Daoy (cell line): ENCODE results near the gene ADGB. TPM values are rescaled to one million over a fixed set of nuclear protein-coding genes. Genes with fewer than 3 reads are reported as not detected.

Source experiments
- DNase-seq: peaks from one replicate; pipeline ENCODE4 v3.0.0-alpha.2; 2015; ENCODE audit warnings: low read depth
- total RNA-seq: library from RNA; depleted of rRNA; stranded (reverse); fragments of >200 nt; shearing (Covaris generic); gene quantifications from 2 replicates; pipeline ENCODE4 v1.2.3, GENCODE V29; 2014

The ADGB gene
- total RNA-seq, 1 experiment from 2014 or later: 1.4 TPM

DNA sequence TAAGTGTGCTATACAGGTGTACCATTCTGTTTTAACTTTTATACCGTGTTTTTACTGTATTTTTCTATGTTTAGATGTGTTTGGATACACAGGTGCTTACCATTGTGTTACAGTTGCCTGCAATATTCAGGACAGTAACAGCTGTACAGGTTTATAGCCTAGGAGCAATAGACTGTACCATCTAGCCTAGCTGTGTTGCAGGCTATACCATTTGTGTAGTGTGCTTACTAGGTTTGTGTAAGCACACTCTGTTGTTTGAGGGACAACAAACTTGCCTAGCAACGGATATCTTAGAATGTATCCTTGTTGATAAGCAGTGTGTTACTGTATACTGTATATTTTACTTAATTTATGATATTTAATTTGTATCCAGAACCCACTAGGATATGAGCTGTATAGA lies 35.2 kb downstream of the ADGB start:
- no peak for DNase-seq

DNA sequence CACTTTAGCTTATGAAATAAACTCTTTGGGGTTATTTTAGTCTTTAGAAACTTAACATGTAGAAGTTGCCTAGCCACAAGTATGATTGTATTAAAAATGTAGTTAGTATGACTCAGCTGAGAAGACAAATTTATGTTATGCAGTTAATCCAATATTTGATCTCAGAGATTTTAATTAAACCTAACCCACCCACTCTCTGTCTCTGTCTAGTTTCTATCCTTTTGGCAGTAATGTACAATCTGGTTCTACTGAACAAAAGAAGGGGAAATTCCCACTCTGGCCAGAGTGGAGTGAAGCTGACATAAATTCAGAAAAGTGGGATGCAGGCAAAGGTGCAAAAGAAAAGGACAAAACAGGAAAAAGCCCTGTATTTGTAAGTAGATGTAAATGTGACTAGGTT lies 36.4 kb downstream of the ADGB start:
- no peak for DNase-seq

DNA sequence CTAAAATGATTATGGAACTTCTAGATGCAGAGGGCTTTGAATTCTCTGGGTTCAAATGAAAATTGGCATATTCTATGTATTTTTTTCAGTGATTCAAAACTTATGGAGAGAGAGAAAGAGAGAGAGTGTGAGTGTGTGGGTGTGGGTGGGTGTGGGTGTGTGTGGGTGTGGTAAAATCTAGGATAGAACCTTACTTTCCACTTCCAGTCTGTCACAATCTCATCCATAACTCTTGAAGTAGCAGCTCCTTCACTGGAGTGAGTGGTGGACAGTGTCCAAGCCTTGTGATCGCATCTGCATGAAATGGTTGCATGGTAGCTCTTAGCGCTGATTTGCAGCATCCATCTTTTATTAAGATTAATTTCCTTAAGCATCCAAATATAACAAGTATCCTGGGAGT lies 37.7 kb downstream of the ADGB start:
- no peak for DNase-seq

DNA sequence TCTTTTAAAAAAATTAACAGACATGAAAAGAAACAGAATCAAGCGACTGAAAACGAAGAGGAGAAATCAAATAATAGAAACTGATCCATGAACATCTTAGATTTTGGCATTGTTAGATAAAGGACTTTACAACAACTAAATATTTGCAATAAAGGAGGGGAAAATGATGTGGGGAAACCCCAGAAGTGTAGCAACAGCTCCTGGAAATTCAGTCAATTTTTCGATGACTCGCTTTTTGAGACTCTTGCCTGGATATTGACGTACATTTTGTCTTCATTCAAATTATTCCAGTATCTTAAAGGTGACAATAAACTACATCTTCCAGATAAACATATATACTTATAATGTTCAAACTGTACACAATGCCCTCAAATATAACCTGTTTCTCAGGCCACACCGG lies 44.1 kb downstream of the ADGB start:
- DNase-seq: no peak

DNA sequence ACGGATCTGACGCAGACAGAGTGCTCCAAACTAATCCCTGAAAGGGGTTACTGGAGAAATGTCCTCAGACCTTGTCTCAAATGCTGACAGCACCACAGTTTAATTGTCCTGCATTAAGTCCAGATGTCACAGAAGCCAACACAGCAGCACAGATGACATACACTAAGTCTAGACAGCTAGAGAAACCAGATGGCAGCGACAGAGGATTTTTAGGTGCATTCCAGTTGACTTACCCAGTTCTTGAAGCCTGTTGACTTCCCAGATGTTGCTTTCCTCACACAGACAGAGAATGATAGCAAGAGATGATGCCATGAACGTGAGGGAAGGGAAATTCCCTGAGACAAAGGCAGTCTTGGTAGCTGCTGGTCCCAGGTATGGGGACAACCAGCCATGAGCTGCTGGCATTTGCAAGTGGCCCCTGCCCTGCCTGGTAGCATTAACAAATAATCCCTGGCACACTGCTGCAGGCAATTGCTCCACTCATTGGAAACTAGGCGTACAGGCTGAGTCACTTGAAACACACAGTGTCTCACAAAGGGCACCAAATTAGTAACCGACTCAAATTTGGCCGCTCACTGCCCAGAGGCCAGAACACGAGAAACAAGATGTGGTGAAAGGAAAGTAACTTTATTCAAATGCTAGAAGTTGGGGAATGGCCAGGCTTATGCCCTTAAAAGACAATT lies 52.2 kb downstream of the ADGB start:
- DNase-seq: peak; percentile 19

DNA sequence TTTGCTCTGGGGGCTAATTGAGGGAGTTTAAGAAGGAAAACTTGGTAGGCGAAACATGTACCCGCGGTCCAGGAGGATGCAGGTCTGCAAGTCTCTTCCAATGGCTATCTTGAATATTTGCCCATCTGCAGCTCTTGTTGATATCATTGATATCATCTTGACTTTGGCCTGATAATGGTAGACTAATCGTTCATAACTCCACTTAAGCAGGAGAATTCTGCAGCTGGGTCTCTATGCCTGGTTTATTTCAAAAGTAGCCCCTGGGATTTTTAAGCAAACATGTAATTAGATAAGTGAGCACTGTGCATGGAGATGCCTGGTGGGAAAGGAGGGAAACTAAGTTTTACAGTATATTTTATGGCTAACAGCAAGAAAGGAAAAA lies 52.7 kb downstream of the ADGB start:
- DNase-seq: no peak

DNA sequence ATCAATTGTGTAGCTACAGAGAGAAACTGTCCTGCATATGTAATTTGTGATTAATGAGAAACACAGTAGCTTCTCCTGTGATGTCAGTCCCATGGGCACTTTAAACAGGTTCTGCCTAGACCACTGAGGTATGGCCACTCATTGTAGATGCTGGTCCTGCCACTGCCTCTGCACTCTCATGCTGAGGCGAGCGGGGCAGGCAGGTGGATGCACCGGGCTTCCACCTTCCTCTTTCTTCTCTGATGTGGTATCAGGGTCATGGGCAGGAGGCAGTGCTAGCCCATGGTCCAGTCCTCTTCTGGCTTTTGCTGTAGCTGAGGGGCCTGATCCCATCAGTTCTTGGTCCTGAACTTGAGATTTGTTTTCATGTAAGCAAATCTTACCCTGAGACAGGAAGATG lies 58.7 kb downstream of the ADGB start:
- no peak for DNase-seq

DNA sequence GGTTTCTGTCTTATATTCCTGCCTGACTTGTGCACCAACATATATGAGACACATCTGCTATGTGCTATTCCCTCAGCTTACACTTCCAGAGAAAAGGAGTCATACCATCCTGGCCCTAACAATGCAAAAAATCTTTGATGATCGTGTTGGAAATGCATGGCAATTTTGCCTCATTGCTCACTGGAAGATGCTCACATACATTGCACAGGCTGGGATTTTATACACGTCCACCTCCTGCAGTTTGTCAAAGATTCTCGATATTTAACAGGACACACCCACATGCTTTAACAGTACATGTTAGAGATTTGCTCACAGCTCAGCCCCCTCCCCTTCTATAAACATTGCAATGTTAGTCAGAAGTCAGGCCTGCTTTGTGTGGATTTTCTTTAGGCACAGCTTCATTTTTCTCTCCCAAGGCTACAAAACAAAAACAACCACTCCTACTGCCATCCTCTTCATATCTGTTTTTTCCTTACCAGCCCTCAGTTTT lies 66.1 kb downstream of the ADGB start:
- DNase-seq: no peak

DNA sequence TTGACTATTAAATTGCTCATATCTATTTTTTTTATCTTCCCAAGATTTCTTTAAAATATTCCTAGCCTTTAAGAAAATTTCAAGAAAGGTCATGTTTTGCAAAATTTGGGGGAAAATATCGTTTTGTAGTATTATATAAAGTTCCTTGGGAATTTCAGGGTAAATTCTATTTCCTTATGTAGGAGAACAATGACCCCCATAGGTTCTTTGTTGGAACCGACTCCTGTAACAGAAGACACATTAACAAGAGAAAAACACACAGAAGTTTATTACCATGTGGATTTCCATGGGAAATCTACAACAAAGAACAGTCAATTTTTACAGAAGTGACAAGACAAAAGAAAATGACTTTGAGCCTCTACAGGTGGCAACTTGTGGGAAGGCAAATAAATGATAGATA lies 68.1 kb downstream of the ADGB start:
- DNase-seq: no peak

DNA sequence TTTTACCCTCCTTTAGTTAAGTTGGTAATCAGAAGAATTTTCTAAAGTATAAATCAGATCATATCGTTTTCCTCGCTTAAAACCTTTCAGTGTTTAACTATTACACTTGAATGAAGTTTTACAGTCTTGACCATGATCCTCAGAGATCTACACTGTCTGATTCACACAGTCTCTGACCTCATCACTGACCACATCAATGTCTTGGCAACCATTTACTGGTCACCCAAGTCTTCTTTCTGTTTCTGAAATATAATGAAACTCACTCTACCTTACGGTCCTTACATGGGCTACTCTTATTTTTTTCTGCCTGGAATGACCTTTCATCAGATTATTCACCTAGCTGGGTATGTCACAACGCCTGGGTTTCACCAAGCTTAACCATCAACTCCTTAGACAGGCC lies 71.4 kb downstream of the ADGB start:
- peak; percentile 17 for DNase-seq

DNA sequence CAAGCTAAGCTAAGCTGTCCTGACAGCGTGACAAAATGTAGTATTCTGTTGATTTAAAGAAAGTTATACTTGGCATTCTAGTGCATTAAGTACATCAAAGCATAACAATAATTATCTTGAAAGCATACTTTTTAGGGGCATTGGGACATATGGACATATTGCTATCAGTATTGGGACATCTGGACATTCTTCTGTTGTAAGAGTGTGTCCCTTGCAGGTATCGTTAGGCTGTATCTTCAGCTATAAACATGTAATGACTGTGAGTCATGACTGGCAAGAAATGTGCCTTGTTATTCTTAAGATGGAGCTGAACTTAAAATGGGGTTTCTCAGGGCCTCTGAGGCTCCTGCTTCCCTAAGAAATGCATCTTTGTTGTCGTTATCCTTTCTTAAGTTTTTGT lies 74.3 kb downstream of the ADGB start:
- DNase-seq: no peak

DNA sequence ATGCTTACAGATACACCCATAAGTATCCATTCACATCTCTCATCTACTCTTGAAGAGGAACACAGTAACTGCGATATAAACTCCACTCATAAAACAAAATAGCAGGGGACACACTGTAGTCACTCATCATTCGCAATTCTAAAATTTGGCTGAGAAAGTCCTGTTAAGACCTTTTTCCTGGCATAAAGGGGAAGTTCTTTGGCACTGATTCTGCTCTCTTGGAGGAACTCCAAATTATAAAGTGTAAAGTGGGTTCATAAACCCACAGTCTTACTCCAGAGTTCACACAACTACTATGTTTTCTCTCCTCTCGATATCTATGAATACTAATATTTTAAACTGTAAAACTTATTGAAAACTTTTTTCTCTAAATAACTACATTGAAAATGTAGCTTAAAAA lies 80.6 kb downstream of the ADGB start:
- no peak for DNase-seq

DNA sequence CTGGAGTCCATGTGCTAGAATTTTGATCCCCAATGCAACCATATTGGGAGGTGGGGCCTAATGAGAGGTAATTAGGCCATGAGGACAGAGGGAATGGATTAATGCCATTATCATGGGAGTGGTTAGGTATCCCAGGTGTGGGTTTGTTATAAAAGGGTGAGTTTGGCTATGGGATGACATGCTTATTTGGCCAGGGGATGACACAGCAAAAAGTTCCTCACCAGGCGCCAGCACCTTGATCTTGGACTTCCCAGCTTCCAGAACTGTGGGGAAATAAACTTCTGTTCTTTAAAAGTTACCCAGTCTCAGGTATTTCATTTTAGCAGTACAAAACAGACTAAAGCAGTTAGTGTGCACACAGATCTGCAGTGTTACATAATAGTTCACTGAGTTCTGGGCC lies 84.1 kb downstream of the ADGB start:
- DNase-seq: no peak

DNA sequence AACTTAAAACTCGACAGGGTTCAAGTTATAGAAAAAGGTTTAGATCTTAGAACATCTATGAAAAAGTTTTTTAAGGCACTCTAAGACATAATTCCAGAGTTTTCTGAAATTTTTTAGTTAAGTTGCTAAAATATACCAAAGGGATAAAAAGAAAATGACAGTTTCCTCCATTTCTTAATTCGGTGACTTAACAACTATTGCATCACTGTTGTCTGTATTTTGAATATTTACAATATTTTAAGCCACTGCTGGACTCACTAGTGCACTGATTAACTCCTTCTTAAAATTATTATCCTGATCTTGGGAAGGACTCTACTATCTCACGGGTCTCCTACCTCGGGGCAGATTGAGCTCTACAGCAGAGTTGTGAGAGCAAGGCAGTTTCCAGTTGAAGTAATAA lies 91.0 kb downstream of the ADGB start:
- DNase-seq: no peak

DNA sequence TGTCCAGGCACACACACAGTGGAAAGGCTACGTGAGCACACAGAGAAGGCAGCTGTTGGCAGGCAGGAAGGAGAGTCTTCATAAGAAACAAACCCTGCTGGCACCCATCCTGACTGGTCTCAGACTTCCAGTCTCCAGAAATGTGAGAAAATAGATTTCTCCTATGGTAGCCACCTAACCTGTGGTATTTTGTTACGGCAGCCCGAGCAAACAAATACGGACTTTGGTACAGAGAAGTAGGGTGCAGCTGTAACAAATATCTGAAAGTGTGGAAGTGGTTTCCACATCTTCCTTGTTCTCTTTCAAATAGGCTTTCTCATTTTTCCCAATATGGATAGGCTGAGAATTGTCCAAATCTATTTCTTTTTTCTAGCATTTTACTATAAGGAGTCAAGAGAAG lies 94.6 kb downstream of the ADGB start:
- DNase-seq: no peak

DNA sequence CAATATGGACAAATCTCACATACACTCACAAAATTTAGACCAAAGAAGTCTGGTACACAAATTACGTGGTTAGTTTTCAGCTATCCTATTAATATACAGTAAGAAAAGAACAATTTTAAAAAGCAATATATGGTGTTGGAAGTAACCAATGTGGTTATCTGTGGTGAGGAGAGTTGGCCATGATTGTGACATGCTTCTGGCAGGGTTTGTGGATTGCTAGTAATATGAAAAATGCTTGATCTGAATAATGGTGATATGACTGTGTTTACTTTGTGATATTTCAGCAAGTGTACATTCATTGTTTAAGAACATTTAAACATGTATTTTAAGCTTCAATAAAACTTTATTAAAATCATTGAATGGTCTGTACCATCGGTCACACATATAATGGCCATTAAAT lies 99.1 kb downstream of the ADGB start:
- no peak for DNase-seq

DNA sequence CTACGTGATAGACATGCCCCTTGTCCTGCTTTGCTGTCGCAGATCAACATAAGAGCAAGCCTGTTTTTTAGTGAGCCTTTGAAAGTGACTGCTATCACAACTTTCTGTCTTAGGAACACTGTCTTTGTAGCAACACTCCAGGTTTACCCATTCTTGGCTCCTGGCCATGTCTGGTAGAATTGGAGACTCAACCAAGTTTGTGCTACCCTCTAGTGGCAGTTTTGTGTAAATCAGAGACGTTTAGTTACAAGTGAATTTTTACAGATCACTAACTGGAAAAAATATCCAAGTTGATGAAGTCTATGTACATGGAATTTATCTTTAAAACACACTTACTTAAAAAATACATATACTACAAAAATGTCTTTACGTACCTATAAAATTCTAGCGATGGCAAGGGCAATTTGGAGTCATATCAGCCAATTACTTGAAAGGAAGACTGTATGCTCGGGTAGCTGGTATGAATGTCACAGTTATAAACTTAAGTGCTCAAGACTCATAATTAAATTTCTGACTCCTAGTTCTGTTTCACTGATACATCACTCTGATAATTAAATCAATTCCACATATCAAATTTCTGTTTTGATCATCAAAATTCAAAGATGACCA lies 101.4 kb downstream of the ADGB start:
- DNase-seq: peak; percentile 85

DNA sequence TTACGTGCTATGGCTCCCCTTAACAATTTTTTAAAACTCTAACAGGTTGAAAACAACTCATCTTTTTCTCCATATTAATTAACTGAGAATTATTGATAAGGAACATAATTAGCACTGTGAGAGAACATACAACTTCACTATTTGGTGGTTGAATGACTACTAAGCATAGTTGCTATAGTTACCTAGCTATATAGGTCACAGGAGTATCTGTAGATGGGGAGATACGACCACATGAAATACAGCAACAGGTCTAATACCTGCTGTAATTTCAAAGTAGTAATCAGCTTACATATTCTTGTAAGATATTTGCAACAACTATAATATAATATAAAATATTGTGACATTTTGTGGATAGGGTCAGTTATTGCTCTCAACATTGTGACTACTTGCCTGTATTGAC lies 102.9 kb downstream of the ADGB start:
- DNase-seq: no peak

DNA sequence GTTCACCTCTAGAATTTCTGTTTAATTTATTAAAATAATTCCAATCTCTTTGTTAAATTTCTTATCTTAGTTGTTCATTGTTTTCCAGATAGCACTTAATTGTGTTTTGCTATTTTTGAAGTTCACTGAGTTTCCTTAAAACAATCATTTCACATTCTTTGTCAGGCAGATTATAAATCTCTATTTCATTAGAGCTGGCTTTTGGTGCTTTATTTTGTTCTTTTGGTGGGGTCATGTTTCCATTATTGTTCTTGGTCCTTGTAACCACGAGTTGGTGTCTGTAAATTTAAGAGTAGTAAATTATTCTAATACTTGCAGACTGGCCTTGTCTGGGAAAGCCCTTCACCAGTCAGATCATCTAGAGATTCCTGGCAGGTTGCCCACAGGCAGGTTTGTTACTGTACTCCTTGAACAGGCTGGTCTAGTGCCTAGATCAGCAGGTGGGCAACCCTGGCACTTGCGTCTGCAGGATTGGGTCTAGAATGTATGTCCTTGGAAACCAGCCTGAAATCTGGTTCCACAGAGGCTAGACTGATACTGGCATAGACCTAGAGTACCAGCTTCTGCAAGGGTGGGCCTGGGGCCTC lies 110.4 kb downstream of the ADGB start:
- DNase-seq: no peak

DNA sequence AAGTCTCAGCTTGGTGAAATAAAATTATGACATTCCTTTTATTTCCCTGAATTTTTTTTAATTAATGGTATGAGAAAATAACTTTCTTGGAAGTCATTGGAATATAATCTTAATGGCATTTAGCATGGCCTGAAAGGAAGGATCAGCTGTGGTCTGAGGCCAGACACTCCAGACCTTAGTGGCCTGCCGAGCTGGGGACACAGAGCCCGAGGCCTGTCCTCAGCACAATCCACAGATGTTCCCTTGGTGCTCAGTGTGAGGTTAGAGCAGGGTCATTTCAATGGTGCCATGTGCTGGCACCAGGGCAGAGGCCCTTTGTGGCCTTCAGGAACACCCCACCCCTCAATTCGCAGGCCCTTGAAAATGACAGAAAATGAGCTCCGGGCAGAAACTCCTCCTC lies 120.6 kb downstream of the ADGB start:
- DNase-seq: no peak

DNA sequence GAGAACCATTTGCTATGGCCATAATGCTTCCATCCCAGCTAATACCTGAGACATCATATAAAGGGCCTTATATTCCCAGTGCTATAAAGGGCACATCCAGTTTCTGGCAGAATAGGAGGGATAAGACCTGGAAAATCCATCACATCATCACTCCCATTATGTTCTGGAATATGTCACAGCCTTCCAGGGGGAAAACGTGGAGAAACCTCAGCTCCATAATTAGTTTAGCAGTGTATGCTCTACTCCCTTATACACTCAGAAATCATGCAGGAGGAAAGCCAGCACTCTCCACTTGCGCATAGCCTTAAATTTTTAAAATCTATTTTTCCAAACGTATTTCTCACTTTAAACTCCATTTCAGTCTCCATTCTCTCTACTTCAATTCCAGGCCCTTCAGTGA lies 140.9 kb downstream of the ADGB start:
- DNase-seq: no peak

DNA sequence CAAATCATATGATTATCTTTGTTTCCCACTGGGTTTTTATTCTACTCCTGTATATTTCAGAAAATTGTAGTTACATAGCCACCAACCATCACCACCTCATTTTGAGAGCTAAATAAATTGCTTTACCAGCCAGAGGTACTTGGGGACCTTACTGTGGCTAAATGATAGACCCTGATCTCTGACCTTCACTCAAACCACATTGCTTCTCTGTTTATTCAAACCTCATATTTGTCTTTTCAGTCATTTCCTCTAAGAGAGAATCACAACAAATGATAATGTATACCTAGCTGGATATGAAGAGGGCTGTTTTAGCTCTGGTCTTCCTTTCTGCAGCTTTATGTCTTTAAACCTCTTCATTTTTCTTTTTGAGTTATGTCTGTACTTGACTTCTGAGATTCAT lies 142.8 kb downstream of the ADGB start:
- DNase-seq: peak; percentile 13

DNA sequence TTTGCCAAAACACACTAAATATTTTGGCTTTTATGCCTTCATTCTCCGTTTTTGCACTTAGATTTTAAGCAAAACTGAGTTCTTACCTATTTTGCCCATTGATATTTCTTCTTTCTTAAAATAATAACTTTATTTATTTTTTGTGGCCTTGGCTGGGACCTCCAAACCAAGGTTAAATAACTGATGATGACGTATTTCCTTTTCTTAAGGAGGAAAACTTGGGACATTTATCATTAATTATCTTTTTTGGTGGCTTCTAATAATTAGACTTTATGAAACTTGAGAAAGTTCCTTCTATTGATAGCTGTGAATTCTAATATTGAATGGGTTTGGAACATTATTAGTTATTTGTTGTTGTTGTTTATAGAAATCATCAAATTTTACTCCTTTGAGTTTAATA lies 154.5 kb downstream of the ADGB start:
- DNase-seq: no peak

DNA sequence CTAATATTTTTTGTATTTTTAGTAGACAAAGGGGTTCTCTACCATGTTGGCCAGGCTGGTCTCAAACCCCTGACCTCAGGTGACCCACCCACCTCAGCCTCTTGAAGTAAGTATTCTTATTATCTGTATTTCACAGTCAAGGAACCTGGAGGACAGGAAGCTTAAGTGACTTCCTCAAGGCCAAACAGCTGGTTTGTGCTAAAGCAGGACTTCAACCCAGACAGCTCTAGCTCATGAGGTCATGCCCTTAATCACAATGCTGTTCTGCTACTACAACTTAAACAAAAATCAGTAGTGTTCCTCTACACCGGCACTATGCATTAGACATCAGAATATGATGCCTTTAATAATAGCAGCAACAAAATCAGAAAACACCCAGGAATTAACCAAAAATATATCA lies 168.9 kb downstream of the ADGB start:
- no peak for DNase-seq
